Measurements from ENCODE around the gene PPP3R2. TPM values are rescaled to one million over a fixed set of nuclear protein-coding genes. Genes with fewer than 3 reads are reported as not detected.

PPP3R2 gene
- total and polyA plus RNA-seq, 2 donors (not counting 3 experiments of a cell fraction or from before 2014, with no cell fraction given): not detected

DNA sequence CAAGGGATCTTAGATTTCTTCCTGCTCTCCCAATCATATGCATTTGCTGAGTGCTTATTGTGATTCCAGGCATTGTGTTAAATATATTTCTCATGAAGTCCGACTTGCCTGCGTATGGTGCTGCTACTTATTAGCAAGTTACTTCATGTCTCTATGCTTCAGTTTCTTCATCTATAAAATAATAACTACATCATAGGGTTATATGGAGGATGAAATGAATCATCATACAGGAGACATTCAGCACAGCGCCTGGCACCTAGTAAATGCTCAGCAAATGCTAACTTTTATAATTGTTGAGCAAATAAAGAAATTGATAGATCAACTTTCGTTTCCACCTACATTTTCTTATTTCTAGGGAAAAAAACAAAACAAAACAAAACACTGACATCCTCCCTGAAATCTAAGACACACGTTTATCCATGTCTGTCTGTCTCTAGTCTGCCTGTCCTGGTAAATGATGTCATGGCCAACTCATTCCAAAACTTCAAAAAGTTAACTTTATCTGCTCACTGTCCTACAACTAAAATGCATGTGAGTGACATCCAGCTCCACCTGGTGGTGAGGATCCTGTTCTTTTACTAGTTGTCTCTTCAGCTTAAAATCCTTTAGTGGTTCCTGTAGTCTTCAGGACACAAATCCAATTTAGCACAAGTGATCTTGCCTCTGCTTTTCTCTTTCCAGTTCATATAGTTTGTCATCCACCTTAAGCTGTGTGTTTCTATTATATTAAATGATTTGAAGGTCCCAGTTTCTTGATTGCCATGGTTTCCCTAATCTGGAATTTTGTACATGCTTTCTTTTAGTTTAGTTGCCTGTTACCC lies 27.7 kb downstream of the PPP3R2 start:
- DNase-seq (ENCODE audit: low read depth, low spot score) (peak; percentile 24), FAIRE-seq (peak; percentile 31)
- Histone ChIP-seq H3K9me3 (replicated peaks; ENCODE audit: control insufficient read depth, insufficient read depth, low read length) (no peaks in the 10 kb centered on the region), H3K4me3 (replicated peaks in 1 of 3; ENCODE audit: insufficient read depth in 1 of 3, low read depth in 1 of 3, low read length in 3 of 3) (no peak overlapping the region), H3K36me3 (ENCODE audit: control insufficient read depth in 2 of 2, extremely low read depth in 1 of 2, insufficient read depth in 2 of 2, low read length in 2 of 2) (peaks cover 0 to 4% of the 10 kb centered on the region in 2 experiments), H3K9ac (replicated peaks; ENCODE audit: extremely low read depth, insufficient read depth, low read length) (no peak overlapping the region), H4K20me1 (replicated peaks; ENCODE audit: control insufficient read depth, extremely low read depth, insufficient read depth, low read length) (no peaks in the 10 kb centered on the region), H3K4me1 (ENCODE audit: control insufficient read depth, extremely low read depth, insufficient read depth, low read length) (no peaks in the 10 kb centered on the region), H3K27ac (ENCODE audit: insufficient read depth, low read depth, low read length) (no peak overlapping the region), H3K9me1 (replicated peaks; ENCODE audit: control insufficient read depth, extremely low read depth, insufficient read depth, low read length) (no peaks in the 10 kb centered on the region), H3K4me2 (ENCODE audit: insufficient read depth, low read length) (no peak overlapping the region), H2AFZ (ENCODE audit: low read depth, low read length) (no peak overlapping the region), H3K27me3 (ENCODE audit: control insufficient read depth in 2 of 2, insufficient read depth in 2 of 2, low read length in 2 of 2) (no peaks in the 10 kb centered on the region), H3K79me2 (ENCODE audit: control insufficient read depth, insufficient read depth, low read length) (no peaks in the 10 kb centered on the region)
- no peak for TF ChIP-seq MYC (IDR thresholded peaks at IDR 0.05; ENCODE audit: low read depth, low read length)
- peak; percentile 10 to 47 for TF ChIP-seq CTCF (IDR thresholded peaks at IDR 0.05; ENCODE audit: extremely low read depth in 1 of 2, insufficient read depth in 1 of 2, low read depth in 1 of 2, low read length in 2 of 2)
- intact Hi-C loops (cut with micrococcal nuclease): no loop called here
- ChIA-PET CTCF (interaction anchor here (0.7 to 1.9 kb wide), 7 partner anchors 10 to 448 kb away, joined by 3 to 17 read pairs (median 4); no protein-coding TSS in a partner anchor), POLR2A (no interaction called here)
- BruUV-seq (replicated peaks): no TSS peak
- dilution Hi-C loops (cut with MboI; ENCODE audit: extremely low pct_ligation_motif_present, low sequenced_read_pairs): no loop called here

DNA sequence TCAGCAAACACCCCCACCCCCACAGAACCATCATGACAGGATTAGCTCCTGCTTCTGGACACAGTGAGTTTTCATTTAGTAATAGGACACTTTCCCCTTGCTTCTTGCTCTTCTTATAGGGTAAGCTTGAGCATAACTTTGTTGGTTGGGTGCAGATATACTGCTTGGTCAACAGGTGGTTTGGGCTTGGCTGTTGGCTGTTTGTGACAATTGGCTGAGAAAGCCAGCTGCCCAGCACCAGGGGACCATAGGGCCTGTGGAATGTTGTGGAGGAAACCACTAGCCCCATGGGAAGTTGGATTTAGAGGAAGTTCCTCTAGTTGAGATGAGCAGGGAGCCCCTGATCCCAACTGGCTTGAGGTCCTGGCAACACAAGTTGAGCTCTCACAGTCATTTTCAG lies 30.5 kb downstream of the PPP3R2 start:
- H2AFZ ChIP-seq (ENCODE audit: low read depth, low read length): no peak overlapping the region
- no peaks in the 10 kb centered on the region for H3K9me3 ChIP-seq (replicated peaks; ENCODE audit: control insufficient read depth, insufficient read depth, low read length)
- CTCF ChIA-PET: interaction anchor here (4.2 kb wide), 1 partner anchor 105 kb away, joined by 13 read pairs; no protein-coding TSS in a partner anchor
- H3K4me2 ChIP-seq (ENCODE audit: insufficient read depth, low read length): no peak overlapping the region
- H4K20me1 ChIP-seq (replicated peaks; ENCODE audit: control insufficient read depth, extremely low read depth, insufficient read depth, low read length): no peaks in the 10 kb centered on the region
- H3K9ac ChIP-seq (replicated peaks; ENCODE audit: extremely low read depth, insufficient read depth, low read length): no peak overlapping the region
- no peak overlapping the region for H3K27ac ChIP-seq (ENCODE audit: insufficient read depth, low read depth, low read length)
- H3K36me3 ChIP-seq (ENCODE audit: control insufficient read depth in 2 of 2, extremely low read depth in 1 of 2, insufficient read depth in 2 of 2, low read length in 2 of 2): peaks cover 7% of the 10 kb centered on the region in 2 experiments
- H3K9me1 ChIP-seq (replicated peaks; ENCODE audit: control insufficient read depth, extremely low read depth, insufficient read depth, low read length): no peaks in the 10 kb centered on the region
- DNase-seq (ENCODE audit: low read depth, low spot score): no peak
- no peaks in the 10 kb centered on the region for H3K4me1 ChIP-seq (ENCODE audit: control insufficient read depth, extremely low read depth, insufficient read depth, low read length)
- POLR2A ChIA-PET: no interaction called here
- no peak overlapping the region for H3K4me3 ChIP-seq (replicated peaks in 1 of 3; ENCODE audit: insufficient read depth in 1 of 3, low read depth in 1 of 3, low read length in 3 of 3)
- no TSS peak for BruUV-seq (replicated peaks)
- no peaks in the 10 kb centered on the region for H3K27me3 ChIP-seq (ENCODE audit: control insufficient read depth in 2 of 2, insufficient read depth in 2 of 2, low read length in 2 of 2)
- no peaks in the 10 kb centered on the region for H3K79me2 ChIP-seq (ENCODE audit: control insufficient read depth, insufficient read depth, low read length)
- TF ChIP-seq, protein P1, sequence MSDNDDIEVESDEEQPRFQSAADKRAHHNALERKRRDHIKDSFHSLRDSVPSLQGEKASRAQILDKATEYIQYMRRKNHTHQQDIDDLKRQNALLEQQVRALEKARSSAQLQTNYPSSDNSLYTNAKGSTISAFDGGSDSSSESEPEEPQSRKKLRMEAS (IDR thresholded peaks at IDR 0.05; ENCODE audit: insufficient read depth, insufficient read length): no peak
- TF ChIP-seq CTCF (IDR thresholded peaks at IDR 0.05; ENCODE audit: extremely low read depth in 1 of 2, insufficient read depth in 1 of 2, low read depth in 1 of 2, low read length in 2 of 2): no peak
- intact Hi-C loops (cut with micrococcal nuclease) (no loop called here), dilution Hi-C loops (cut with MboI; ENCODE audit: extremely low pct_ligation_motif_present, low sequenced_read_pairs) (no loop called here)
- no peak for FAIRE-seq
